ENCODE measurements around the gene TAF4B. TPM values are rescaled to one million over a fixed set of nuclear protein-coding genes. Genes with fewer than 3 reads are reported as not detected.

Gene TAF4B
- total and polyA plus RNA-seq, 10 of the 15 experiments (the other 5 are each of a cell fraction or from before 2014, with no cell fraction given), result 2.3 to 15.0 (median 12.2) TPM

- TF ChIP-seq IRF3 (IDR thresholded peaks at IDR 0.05) (no peak), ZBTB33 (IDR thresholded peaks at IDR 0.05) (no peak), CBX5 (IDR thresholded peaks at IDR 0.05; ENCODE audit: low read depth) (no peak)
Observed at GRCh38 chr18:26332991-26333390, 106.7 kb downstream of the TAF4B start (continued).

GRCh38 chr18:26335156-26335555 lies 108.9 kb downstream of the TAF4B start:
- RAD21 ChIA-PET (ENCODE audit: unreplicated experiment), result no interaction called here
- no peaks in the 10 kb centered on the region for H3K79me2 ChIP-seq (ENCODE audit: control insufficient read depth, insufficient read depth, low read length)
- H2AFZ ChIP-seq (ENCODE audit: control insufficient read depth, low read depth, low read length), result no peak overlapping the region
- H3K36me3 ChIP-seq (ENCODE audit: control insufficient read depth in 2 of 2, insufficient read depth in 2 of 2, low read length in 1 of 2), result peaks cover 0 to 6% of the 10 kb centered on the region in 2 experiments; a peak in 3 of 4 replicates
- DNase-seq (ENCODE audit: low read depth, low spot score) (no peak), FAIRE-seq (no peak), ATAC-seq (no peak)
- 95% methylated on average over 2 of the region's 2 CpGs for WGBS (ENCODE audit: insufficient coverage, insufficient replicate concordance, low lambda C conversion rate, missing lambda C conversion rate)
- H3K27me3 ChIP-seq (replicated peaks in 1 of 2; ENCODE audit: control insufficient read depth in 2 of 2, insufficient read depth in 2 of 2, low read length in 1 of 2), result no peaks in the 10 kb centered on the region
- POLR2A ChIA-PET, result interaction anchor here (0.9 kb wide), 1 partner anchor 11 kb away, joined by 3 read pairs; no protein-coding TSS in a partner anchor
- no TSS peak for BruUV-seq (replicated peaks)
- in situ Hi-C loops (cut with MboI) (no loop called here), intact Hi-C loops (cut with micrococcal nuclease; ENCODE audit: unreplicated experiment) (no loop called here)
- no peak overlapping the region for H3K4me3 ChIP-seq
- H3K9ac ChIP-seq (ENCODE audit: control insufficient read depth, insufficient read depth, low read length), result no peak overlapping the region
- CTCF ChIA-PET, result interaction anchor here (0.6 to 2.0 kb wide), 7 partner anchors 11 to 142 kb away, joined by 3 to 6 read pairs (median 4); no protein-coding TSS in a partner anchor
- no peak overlapping the region for H3K27ac ChIP-seq (ENCODE audit: control insufficient read depth, insufficient read depth)
- H3K4me2 ChIP-seq (ENCODE audit: control insufficient read depth, insufficient read depth), result no peak overlapping the region
- H3K9me3 ChIP-seq (replicated peaks; ENCODE audit: control insufficient read depth, insufficient read depth, low read length), result no peaks in the 10 kb centered on the region
- no peaks in the 10 kb centered on the region for H3K4me1 ChIP-seq (ENCODE audit: control insufficient read depth, insufficient read depth, low read length)
- SMC1A ChIA-PET (ENCODE audit: uncharacterized antibody, unreplicated experiment), result interaction anchor here (1.0 to 3.6 kb wide), 8 partner anchors 12 to 237 kb away, joined by 3 to 31 read pairs (median 4); no protein-coding TSS in a partner anchor
- no peaks in the 10 kb centered on the region for H4K20me1 ChIP-seq (ENCODE audit: control insufficient read depth, insufficient read depth)
- no peak for TF ChIP-seq SMAD1 (IDR thresholded peaks at IDR 0.05; ENCODE audit: low read depth, partially characterized antibody)
- TF ChIP-seq TAF1 (IDR thresholded peaks at IDR 0.05; ENCODE audit: borderline replicate concordance, low read depth, low read length), result no peak
- TF ChIP-seq REST (IDR thresholded peaks at IDR 0.05; ENCODE audit: low read depth, low read length), result no peak
- no peak for TF ChIP-seq PKNOX1 (IDR thresholded peaks at IDR 0.05)

Data from GM12878 (cell line).